Esophagus (tissue), 2 donors: ENCODE results near the gene KRT36. TPM values are rescaled to one million over a fixed set of nuclear protein-coding genes. Genes with fewer than 3 reads are reported as not detected.
A peak's percentile ranks its signal among the peaks of the same experiment; 100 is the strongest.

Source experiments
- H3K27ac ChIP-seq, 2 donors: one replicate each; pipeline ENCODE4 v1.5.1; 2013; ENCODE audit warnings: low read depth in 2 of 2, mild to moderate bottlenecking in 2 of 2, inconsistent platforms in 1 of 2, low read length in 1 of 2, moderate library complexity in 1 of 2
- H3K27me3 ChIP-seq, 2 donors: one replicate each; pipeline ENCODE4 v1.6.1; 2013; ENCODE audit warnings: low read length in 2 of 2, control low read depth in 1 of 2, mild to moderate bottlenecking in 1 of 2; ENCODE audit not compliant: insufficient read depth in 2 of 2, control insufficient read depth in 1 of 2
- H3K36me3 ChIP-seq, 2 donors: one replicate each; pipeline ENCODE4 v1.6.1; 2013; ENCODE audit warnings: low read length in 1 of 2; ENCODE audit not compliant: control insufficient read depth in 2 of 2, insufficient read depth in 2 of 2
- H3K4me1 ChIP-seq, 2 donors: one replicate each; pipeline ENCODE4 v1.6.1; 2013; ENCODE audit warnings: low read length in 1 of 2; ENCODE audit not compliant: control insufficient read depth in 2 of 2, insufficient read depth in 2 of 2
- H3K4me3 ChIP-seq, 2 donors: one replicate each; pipeline ENCODE4 v1.5.1; 2013; ENCODE audit warnings: low read length in 2 of 2, mild to moderate bottlenecking in 2 of 2, low read depth in 1 of 2, moderate library complexity in 1 of 2
- H3K9me3 ChIP-seq, 2 donors: one replicate each; pipeline ENCODE4 v1.6.1; 2013; ENCODE audit warnings: mild to moderate bottlenecking in 2 of 2, low read depth in 1 of 2, low read length in 1 of 2, moderate library complexity in 1 of 2; ENCODE audit not compliant: control insufficient read depth in 2 of 2, insufficient read depth in 1 of 2
- WGBS, 2 donors: extraction: QIAGEN DNeasy Blood & Tissue Kit; methylation state at CpG; one replicate each; pipeline ENCODE4 v1.1.7; 2013; 5-methylcytosine and 5-hydroxymethylcytosine counted together
- polyA plus RNA-seq, 2 donors: library from polyadenylated mRNA; stranded (reverse); fragments of 200-250 nt; gene quantifications; one replicate each; pipeline ENCODE4 v1.2.3, GENCODE V29; 2013
- donor health status: healthy with polysubstance abuse.
- donor health status: Bipolar disorder and iron deficiency.

The KRT36 gene
- polyA plus RNA-seq, 2 donors, result 0.07 to 0.10 TPM

GRCh38 chr17:41532947-41533570, 43.3 kb upstream of the KRT36 start:
- 74 to 76% methylated on average over 9 of the region's 9 CpGs for WGBS, 2 donors
- H3K36me3 ChIP-seq, result no peaks in the 10 kb centered on the region
- H3K27me3 ChIP-seq, result no peaks in the 10 kb centered on the region
- H3K4me3 ChIP-seq, result no peak overlapping the region
- peaks cover 0 to 2% of the 10 kb centered on the region in 2 donors for H3K9me3 ChIP-seq
- H3K4me1 ChIP-seq, result peaks cover 2 to 17% of the 10 kb centered on the region in 2 donors
- H3K27ac ChIP-seq, result peak overlapping the region in 1 of 2 donors; percentile 43

GRCh38 chr17:41531993-41532392, 42.3 kb upstream of the KRT36 start:
- H3K27me3 ChIP-seq, result no peaks in the 10 kb centered on the region

GRCh38 chr17:41530062-41531048, 40.6 kb upstream of the KRT36 start:
- H3K9me3 ChIP-seq, result no peaks in the 10 kb centered on the region
- H3K36me3 ChIP-seq, result no peaks in the 10 kb centered on the region
- peaks cover 0 to 14% of the 10 kb centered on the region in 2 donors for H3K4me1 ChIP-seq
- H3K27me3 ChIP-seq, result no peaks in the 10 kb centered on the region
- WGBS, 2 donors, result 67 to 74% methylated on average over 8 of the region's 8 CpGs
- H3K27ac ChIP-seq, result no peak overlapping the region
- no peak overlapping the region for H3K4me3 ChIP-seq

More at GRCh38 chr17:41531993-41532392, 42.3 kb upstream of the KRT36 start:
- Histone ChIP-seq H3K4me1 (peaks cover 2 to 24% of the 10 kb centered on the region in 2 donors), H3K27ac (no peak overlapping the region), H3K36me3 (no peaks in the 10 kb centered on the region), H3K4me3 (no peak overlapping the region), H3K9me3 (peaks cover 0 to 2% of the 10 kb centered on the region in 2 donors)
- 67 to 77% methylated on average over 1 of the region's 1 CpG for WGBS, 2 donors

- Histone ChIP-seq H3K36me3 (no peaks in the 10 kb centered on the region), H3K9me3 (no peaks in the 10 kb centered on the region), H3K27ac (peak overlapping the region; percentile 48 to 78), H3K27me3 (no peaks in the 10 kb centered on the region), H3K4me3 (peak overlapping the region in 1 of 2 donors; percentile 15), H3K4me1 (peaks cover 0 to 14% of the 10 kb centered on the region in 2 donors)
- WGBS, 2 donors, result 56 to 69% methylated on average over 5 of the region's 5 CpGs
Observed at GRCh38 chr17:41529491-41529915, 39.8 kb upstream of the KRT36 start.

GRCh38 chr17:41528959-41529353, 39.2 kb upstream of the KRT36 start:
- Histone ChIP-seq H3K36me3 (peaks cover 0 to under 1% of the 10 kb centered on the region in 2 donors), H3K27ac (peak overlapping the region; percentile 48 to 78), H3K9me3 (no peaks in the 10 kb centered on the region), H3K27me3 (no peaks in the 10 kb centered on the region), H3K4me3 (peak overlapping the region; percentile 15 to 23), H3K4me1 (peaks cover 0 to 14% of the 10 kb centered on the region in 2 donors)
- 50 to 51% methylated on average over 10 of the region's 10 CpGs for WGBS, 2 donors

GRCh38 chr17:41527063-41528023, 37.6 kb upstream of the KRT36 start:
- 7 to 10% methylated on average over 62 of the region's 62 CpGs for WGBS, 2 donors
- H3K27me3 ChIP-seq, result no peaks in the 10 kb centered on the region
- H3K36me3 ChIP-seq, result peaks cover 0 to 2% of the 10 kb centered on the region in 2 donors
- H3K4me1 ChIP-seq, result peaks cover 0 to 17% of the 10 kb centered on the region in 2 donors
- H3K4me3 ChIP-seq, result peak overlapping the region; percentile 60 to 62
- no peaks in the 10 kb centered on the region for H3K9me3 ChIP-seq
- H3K27ac ChIP-seq, result peak overlapping the region; percentile 56 to 76

- H3K27ac ChIP-seq, result peak overlapping the region; percentile 50 to 61
- no peaks in the 10 kb centered on the region for H3K27me3 ChIP-seq
- 70 to 74% methylated on average over 11 of the region's 11 CpGs for WGBS, 2 donors
- H3K4me1 ChIP-seq, result peaks cover 0 to 28% of the 10 kb centered on the region in 2 donors
- H3K36me3 ChIP-seq, result peaks cover 0 to 2% of the 10 kb centered on the region in 2 donors
- peak overlapping the region; percentile 37 to 62 for H3K4me3 ChIP-seq
- H3K9me3 ChIP-seq, result no peaks in the 10 kb centered on the region
Observed at GRCh38 chr17:41524261-41524660, 34.6 kb upstream of the KRT36 start.

- Histone ChIP-seq H3K4me1 (peaks cover 0 to 27% of the 10 kb centered on the region in 2 donors), H3K27ac (peak overlapping the region; percentile 50 to 62), H3K9me3 (no peaks in the 10 kb centered on the region), H3K4me3 (peak overlapping the region; percentile 37 to 62), H3K36me3 (peaks cover 0 to 2% of the 10 kb centered on the region in 2 donors), H3K27me3 (no peaks in the 10 kb centered on the region)
- 47 to 50% methylated on average over 19 of the region's 19 CpGs for WGBS, 2 donors
Observed at GRCh38 chr17:41523787-41524186, 34.1 kb upstream of the KRT36 start.

- H3K4me1 ChIP-seq, result peaks cover 0 to 27% of the 10 kb centered on the region in 2 donors
- H3K27me3 ChIP-seq, result no peaks in the 10 kb centered on the region
- peak overlapping the region in 1 of 2 donors; percentile 62 for H3K4me3 ChIP-seq
- WGBS, 2 donors, result 49 to 51% methylated on average over 4 of the region's 4 CpGs
- no peak overlapping the region for H3K27ac ChIP-seq
- peaks cover 0 to 2% of the 10 kb centered on the region in 2 donors for H3K36me3 ChIP-seq
- H3K9me3 ChIP-seq, result no peaks in the 10 kb centered on the region
Observed at GRCh38 chr17:41523225-41523593, 33.5 kb upstream of the KRT36 start.
